A673 (cell line): ENCODE measurements around the gene AMOTL1. TPM values are rescaled to one million over a fixed set of nuclear protein-coding genes. Genes with fewer than 3 reads are reported as not detected.

Source experiments
- BruUV-seq: library from RNA; stranded (reverse); fragments of 400-500 nt; replicated peaks from 2 replicates; lab custom pipeline; 2021; lab: Mats Ljungman, UMichigan
- CTCF ChIA-PET: fragments of 300-600 bp; sonication (Branson Sonifier 250); formaldehyde crosslinking; loops from one replicate; lab custom pipeline; 2022; ENCODE audit warnings: antibody characterized with exemption; lab: Charles Lee
- POLR2A ChIA-PET: fragments of 300-600 bp; sonication (Branson Sonifier 250); formaldehyde crosslinking; loops from one replicate; lab custom pipeline; 2022; ENCODE audit warnings: antibody characterized with exemption; ENCODE audit not compliant: low non-redundant PET; lab: Charles Lee
- DNase-seq: peaks from one replicate; pipeline ENCODE4 v3.0.0-alpha.2; 2015; ENCODE audit warnings: low spot score
- H3K27ac ChIP-seq: fragments of 200-600 bp; sonication (generic); 2 replicates; pipeline ENCODE4 v1.5.1; 2016; ENCODE audit warnings: mixed run types, low read depth, mild to moderate bottlenecking, mixed read lengths, antibody characterized with exemption, low read length; ENCODE audit not compliant: poor library complexity, severe bottlenecking
- H3K27me3 ChIP-seq: fragments of 200-600 bp; sonication (generic); replicated peaks from 2 replicates; pipeline ENCODE4 v1.6.1; 2017; ENCODE audit warnings: mixed run types, low read depth, mild to moderate bottlenecking, mixed read lengths, antibody characterized with exemption, low read length; ENCODE audit not compliant: insufficient read depth, poor library complexity
- H3K36me3 ChIP-seq: fragments of 200-600 bp; sonication (generic); 2 replicates; pipeline ENCODE4 v1.6.1; 2016; ENCODE audit warnings: mixed run types, mild to moderate bottlenecking, mixed read lengths, antibody characterized with exemption, low read length; ENCODE audit not compliant: insufficient read depth, poor library complexity, severe bottlenecking
- H3K4me1 ChIP-seq: fragments of 200-600 bp; sonication (generic); 2 replicates; pipeline ENCODE4 v1.6.1; 2017; ENCODE audit warnings: mixed run types, mild to moderate bottlenecking, mixed read lengths, antibody characterized with exemption, low read length; ENCODE audit not compliant: insufficient read depth, poor library complexity, severe bottlenecking
- H3K4me3 ChIP-seq: fragments of 200-600 bp; sonication (generic); 2 replicates; pipeline ENCODE4 v1.5.1; 2016; ENCODE audit warnings: low read depth, mixed run types, mild to moderate bottlenecking, mixed read lengths, low read length; ENCODE audit not compliant: poor library complexity, severe bottlenecking
- H3K9me3 ChIP-seq: fragments of 200-600 bp; sonication (generic); 2 replicates; pipeline ENCODE4 v1.6.1; 2016; ENCODE audit warnings: mixed run types, low read depth, mild to moderate bottlenecking, mixed read lengths, antibody characterized with exemption, low read length; ENCODE audit not compliant: poor library complexity, severe bottlenecking
- CTCF ChIP-seq: fragments of 300-800, 200-600 bp; sonication (generic); conservative IDR thresholded peaks from 2 replicates; pipeline ENCODE4 v1.5.1; 2017; ENCODE audit warnings: low read depth, mild to moderate bottlenecking, antibody characterized with exemption, low read length, moderate library complexity, mixed read lengths
- EZH2 ChIP-seq: fragments of 200-600 bp; sonication (generic); IDR thresholded peaks from 2 replicates; pipeline ENCODE4 v1.6.1; 2017; ENCODE audit warnings: borderline replicate concordance, low read depth, mild to moderate bottlenecking, mixed read lengths, antibody characterized with exemption, low read length; ENCODE audit not compliant: poor library complexity, severe bottlenecking
- intact Hi-C: fragments of 100-400 bp; cut with micrococcal nuclease; formaldehyde crosslinking; loops from one replicate; pipeline ENCODE4 v1.10.0; 2022; ENCODE audit not compliant: unreplicated experiment
- total RNA-seq: library from RNA; stranded (reverse); gene quantifications from 2 replicates; pipeline ENCODE4 v1.2.3, GENCODE V29; 2021

AMOTL1 gene
- total RNA-seq, 1 experiment from 2014 or later: 68.5 TPM

- Histone ChIP-seq H3K4me1 (peaks cover 19% of the 10 kb centered on the region), H3K27me3 (no peaks in the 10 kb centered on the region), H3K4me3 (no peak overlapping the region), H3K36me3 (peaks cover 57% of the 10 kb centered on the region), H3K9me3 (no peaks in the 10 kb centered on the region), H3K27ac (no peak overlapping the region)
- no peak for TF ChIP-seq CTCF
- TF ChIP-seq EZH2: no peak
- no TSS peak for BruUV-seq
- POLR2A ChIA-PET: interaction anchor here (0.6 kb wide), 1 partner anchor 9 kb away, joined by 3 read pairs; no protein-coding TSS in a partner anchor
- no peak for DNase-seq
- CTCF ChIA-PET: no interaction called here
- intact Hi-C loops: no loop called here
Observed at GRCh38 chr11:94853836-94854235, 85.7 kb downstream of the AMOTL1 start.

- TF ChIP-seq CTCF: no peak
- TF ChIP-seq EZH2: no peak
- Histone ChIP-seq H3K36me3 (peaks cover 68% of the 10 kb centered on the region), H3K4me1 (peaks cover 11% of the 10 kb centered on the region), H3K27me3 (no peaks in the 10 kb centered on the region), H3K27ac (peak overlapping the region; percentile 4), H3K9me3 (no peaks in the 10 kb centered on the region), H3K4me3 (no peak overlapping the region)
- POLR2A ChIA-PET: no interaction called here
- intact Hi-C loops: no loop called here
- DNase-seq: no peak
- CTCF ChIA-PET: no interaction called here
- no TSS peak for BruUV-seq
Observed at GRCh38 chr11:94854770-94855633, 86.8 kb downstream of the AMOTL1 start.

- CTCF ChIA-PET: no interaction called here
Observed at GRCh38 chr11:94855666-94856065, 87.5 kb downstream of the AMOTL1 start.

More at GRCh38 chr11:94855666-94856065, 87.5 kb downstream of the AMOTL1 start:
- intact Hi-C loops: no loop called here
- Histone ChIP-seq H3K4me1 (peaks cover 11% of the 10 kb centered on the region), H3K36me3 (peaks cover 70% of the 10 kb centered on the region), H3K4me3 (no peak overlapping the region), H3K9me3 (no peaks in the 10 kb centered on the region), H3K27ac (peak overlapping the region; percentile 4), H3K27me3 (no peaks in the 10 kb centered on the region)
- DNase-seq: peak; percentile 55
- 0 out of 2 replicates have a peak, but pooled peaks have one; percentile 11 for TF ChIP-seq CTCF
- no peak for TF ChIP-seq EZH2
- no TSS peak for BruUV-seq
- POLR2A ChIA-PET: no interaction called here
